ENCODE results near the gene OTOP1.
"Not testable (repeated sequence)": the region's sequence is repeated elsewhere in the genome, so short reads cannot be mapped to it uniquely, and the experiment has no call there.

GRCh38 chr4:4142679-4143078 is 84.0 kb downstream of the OTOP1 start:
- not testable (repeated sequence) for TF ChIP-seq JUNB (IDR thresholded peaks at IDR 0.05); POLR2A (IDR thresholded peaks at IDR 0.05; ENCODE audit: low read depth, low read length); NFIC (IDR thresholded peaks at IDR 0.05; ENCODE audit: low read depth, low read length); CEBPB (IDR thresholded peaks at IDR 0.05; ENCODE audit: borderline replicate concordance in 1 of 2, low read depth in 2 of 2, low read length in 2 of 2); TCF3 (IDR thresholded peaks at IDR 0.05; ENCODE audit: borderline replicate concordance, insufficient read depth, low read depth, low read length); YY1 (IDR thresholded peaks at IDR 0.05; ENCODE audit: low read depth, low read length); SPI1 (IDR thresholded peaks at IDR 0.05; ENCODE audit: borderline replicate concordance, insufficient read depth, low read depth, low read length); ZZZ3 (IDR thresholded peaks at IDR 0.05; ENCODE audit: control insufficient read depth, insufficient read length, low read depth); FOS (IDR thresholded peaks at IDR 0.05; ENCODE audit: borderline replicate concordance, extremely low read depth, insufficient read length)
